GM23338 (cell line): ENCODE results near the gene MYO16. TPM values are rescaled to one million over a fixed set of nuclear protein-coding genes. Genes with fewer than 3 reads are reported as not detected.
A peak's percentile ranks its signal among the peaks of the same experiment; 100 is the strongest.

ENCODE experiments used
- ATAC-seq: fragments of 200-7000 bp; cut with Tn5 transposase; 3 replicates; pipeline ENCODE4 v1.9.1; 2020
- DNase-seq: peaks from one replicate; pipeline ENCODE4 v3.0.0-alpha.2; 2015; ENCODE audit warnings: low spot score
- H2AFZ ChIP-seq: fragments of 200-600 bp; sonication (generic); 2 replicates; pipeline ENCODE4 v1.8.0; 2016; ENCODE audit warnings: antibody characterized with exemption, mild to moderate bottlenecking, moderate library complexity
- H3F3A ChIP-seq: fragments of 200-600 bp; sonication (generic); replicated peaks from 2 replicates; pipeline ENCODE4 v1.8.0; 2017; ENCODE audit warnings: antibody characterized with exemption, mixed run types, low read depth
- H3K27ac ChIP-seq: fragments of 200-600 bp; sonication (generic); 2 replicates; pipeline ENCODE4 v1.6.1; 2016; ENCODE audit warnings: low read depth
- H3K27me3 ChIP-seq: fragments of 200-600 bp; sonication (generic); 2 replicates; pipeline ENCODE4 v1.8.0; 2016; ENCODE audit warnings: mild to moderate bottlenecking, mixed run types, moderate library complexity; ENCODE audit not compliant: insufficient read depth
- H3K36me3 ChIP-seq: fragments of 200-600 bp; sonication (generic); 2 replicates; pipeline ENCODE4 v1.8.0; 2016; ENCODE audit warnings: mild to moderate bottlenecking; ENCODE audit not compliant: insufficient read depth
- H3K4me1 ChIP-seq: fragments of 200-600 bp; sonication (generic); 2 replicates; pipeline ENCODE4 v1.8.0; 2016; ENCODE audit warnings: mild to moderate bottlenecking, moderate library complexity; ENCODE audit not compliant: insufficient read depth
- H3K4me2 ChIP-seq: fragments of 200-600 bp; sonication (generic); 2 replicates; pipeline ENCODE4 v1.7.1; 2017; ENCODE audit warnings: mixed run types
- H3K4me3 ChIP-seq: fragments of 200-600 bp; sonication (generic); 2 replicates; pipeline ENCODE4 v1.6.1; 2016; ENCODE audit warnings: mixed run types
- H3K79me2 ChIP-seq: fragments of 200-600 bp; sonication (generic); replicated peaks from 2 replicates; pipeline ENCODE4 v1.8.0; 2017; ENCODE audit warnings: mild to moderate bottlenecking; ENCODE audit not compliant: insufficient read depth
- H3K9me2 ChIP-seq: fragments of 200-600 bp; sonication (generic); 2 replicates; pipeline ENCODE4 v1.8.0; 2017; ENCODE audit not compliant: insufficient read depth
- H4K20me1 ChIP-seq: fragments of 200-600 bp; sonication (generic); replicated peaks from 2 replicates; pipeline ENCODE4 v1.8.0; 2017; ENCODE audit warnings: mild to moderate bottlenecking; ENCODE audit not compliant: insufficient read depth
- H3K27ac Mint-ChIP-seq: 2 replicates; pipeline ENCODE4 v1.8.0; 2020; ENCODE audit warnings: inconsistent platforms, mild to moderate bottlenecking, moderate library complexity, mixed read lengths
- H3K27me3 Mint-ChIP-seq: 3 replicates; pipeline ENCODE4 v1.8.0; 2022; ENCODE audit warnings: low read depth, mild to moderate bottlenecking, moderate library complexity, mixed read lengths, inconsistent platforms; ENCODE audit not compliant: insufficient read depth, poor library complexity
- H3K36me3 Mint-ChIP-seq: 3 replicates; pipeline ENCODE4 v1.8.0; 2021; ENCODE audit warnings: low read depth, mild to moderate bottlenecking, inconsistent platforms, moderate library complexity, mixed read lengths
- H3K4me1 Mint-ChIP-seq: 3 replicates; pipeline ENCODE4 v1.8.0; 2020; ENCODE audit warnings: mild to moderate bottlenecking, inconsistent platforms, mixed read lengths
- H3K4me3 Mint-ChIP-seq: 3 replicates; pipeline ENCODE4 v1.8.0; 2021; ENCODE audit warnings: moderate library complexity, mild to moderate bottlenecking, inconsistent platforms, mixed read lengths
- H3K9me3 Mint-ChIP-seq: 3 replicates; pipeline ENCODE4 v1.8.0; 2020; ENCODE audit warnings: moderate library complexity, mild to moderate bottlenecking, inconsistent platforms, mixed read lengths
- CREB1 ChIP-seq: fragments of 250-450 bp; sonication (Bioruptor Pico); IDR thresholded peaks from 2 replicates; pipeline ENCODE4 v1.5.0; 2020; ENCODE audit warnings: low read depth, mild to moderate bottlenecking, moderate library complexity
- EZH2phosphoT487 ChIP-seq: fragments of 200-600 bp; sonication (generic); IDR thresholded peaks from one replicate; pipeline ENCODE4 v1.8.1; 2018; ENCODE audit warnings: antibody characterized with exemption; ENCODE audit not compliant: unreplicated experiment
- JUNB ChIP-seq: IDR thresholded peaks from one replicate; pipeline ENCODE4 v1.6.1; 2016; ENCODE audit warnings: antibody characterized with exemption; ENCODE audit not compliant: unreplicated experiment
- NANOG ChIP-seq: IDR thresholded peaks from 2 replicates; pipeline ENCODE4 v1.6.1; 2016; ENCODE audit warnings: antibody characterized with exemption, borderline replicate concordance
- POLR2AphosphoS5 ChIP-seq: IDR thresholded peaks from 2 replicates; pipeline ENCODE4 v1.6.1; 2016; ENCODE audit warnings: antibody characterized with exemption, low read depth
- ZNF114 ChIP-seq: fragments of 250-450 bp; sonication (Bioruptor Pico); IDR thresholded peaks from 2 replicates; pipeline ENCODE4 v1.5.0; 2020; ENCODE audit warnings: mild to moderate bottlenecking, moderate library complexity
- polyA plus RNA-seq: library from polyadenylated mRNA; unstranded; fragments of >200 nt; fragmentation: Nextera tagmentation; extraction: Ambion mirVana; gene quantifications from 2 replicates; pipeline ENCODE4 v1.2.1, GENCODE V29; 2016
- total RNA-seq: library from RNA; depleted of rRNA; stranded (reverse); fragments of >200 nt; shearing (Covaris generic); gene quantifications from 2 replicates; pipeline ENCODE4 v1.2.3, GENCODE V29; 2014
- TF ChIP-seq, protein P1 (sequence below): IDR thresholded peaks from 2 replicates; pipeline ENCODE4 v1.6.1; 2016; ENCODE audit warnings: antibody characterized with exemption
- TF ChIP-seq, protein P2 (sequence below): IDR thresholded peaks from one replicate; pipeline ENCODE4 v1.6.1; 2018; ENCODE audit warnings: antibody characterized with exemption; ENCODE audit not compliant: unreplicated experiment

MYO16 gene
- total and polyA plus RNA-seq, 2 experiments from 2014 or later: 0.10 to 0.13 TPM

DNA sequence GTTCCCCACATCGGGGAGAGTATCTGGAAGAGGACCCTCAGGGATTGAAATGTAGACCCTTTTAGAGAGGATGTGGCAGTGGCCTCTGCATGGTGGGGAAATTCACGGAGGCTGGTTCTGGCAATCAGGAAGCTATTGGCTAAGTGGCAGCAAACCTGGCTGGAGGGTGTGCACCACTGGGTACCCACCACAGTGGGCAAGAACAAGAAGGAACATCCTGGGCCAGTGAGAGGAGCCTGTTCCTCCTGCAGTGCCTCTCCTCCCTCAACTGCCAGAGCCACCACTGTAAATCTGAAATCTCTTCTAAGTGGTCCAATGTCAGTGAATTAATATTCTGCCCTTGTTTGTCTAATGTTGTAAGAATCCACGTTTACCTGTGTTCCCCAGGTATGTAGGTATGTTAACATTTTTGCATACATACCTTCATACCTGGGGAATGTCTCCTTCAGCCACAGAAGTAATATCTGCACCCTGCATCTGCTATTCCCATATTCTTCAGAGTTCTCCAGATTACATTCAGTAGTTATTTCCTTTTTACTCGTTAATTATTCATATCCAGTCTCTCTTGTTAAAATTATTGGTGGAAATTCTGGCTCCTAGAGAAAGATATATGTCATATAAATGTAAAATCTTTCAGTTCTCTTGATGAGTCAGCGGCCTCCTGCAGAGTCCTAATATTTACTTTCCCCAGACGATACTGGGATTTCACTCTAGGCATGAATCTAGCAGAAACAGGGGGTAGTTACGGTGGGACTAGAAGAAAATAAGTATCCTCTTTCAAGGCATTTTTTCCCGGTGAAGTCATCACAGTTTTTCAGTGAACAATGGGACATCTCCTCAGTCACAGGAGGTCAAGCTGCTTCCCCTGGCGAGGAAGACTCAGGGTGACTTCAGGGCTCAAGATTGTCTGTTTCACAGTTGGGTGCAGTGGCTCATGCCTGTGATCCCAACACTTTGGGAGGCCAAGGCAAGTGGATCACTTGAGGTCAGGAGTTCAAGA is 148.3 kb downstream of the MYO16 start:
- Histone ChIP-seq H4K20me1 (no peaks in the 10 kb centered on the region), H3K79me2 (no peaks in the 10 kb centered on the region), H3K4me2 (no peak overlapping the region), H3F3A (no peaks in the 10 kb centered on the region), H3K4me1 (no peaks in the 10 kb centered on the region), H3K27me3 (no peaks in the 10 kb centered on the region), H2AFZ (no peak overlapping the region), H3K4me3 (no peak overlapping the region), H3K27ac (no peak overlapping the region), H3K9me2 (no peaks in the 10 kb centered on the region), H3K36me3 (no peaks in the 10 kb centered on the region)
- H3K27me3 Mint-ChIP-seq: no peaks in the 10 kb centered on the region
- no peak; the same call in 2 of the 3 replicates for ATAC-seq
- DNase-seq: peak; percentile 45
- H3K27ac Mint-ChIP-seq: peak overlapping the region; percentile 78
- no peak overlapping the region for H3K4me3 Mint-ChIP-seq
- H3K4me1 Mint-ChIP-seq: peaks cover 5% of the 10 kb centered on the region; the same call in 2 of the 3 replicates
- TF ChIP-seq, protein P1, sequence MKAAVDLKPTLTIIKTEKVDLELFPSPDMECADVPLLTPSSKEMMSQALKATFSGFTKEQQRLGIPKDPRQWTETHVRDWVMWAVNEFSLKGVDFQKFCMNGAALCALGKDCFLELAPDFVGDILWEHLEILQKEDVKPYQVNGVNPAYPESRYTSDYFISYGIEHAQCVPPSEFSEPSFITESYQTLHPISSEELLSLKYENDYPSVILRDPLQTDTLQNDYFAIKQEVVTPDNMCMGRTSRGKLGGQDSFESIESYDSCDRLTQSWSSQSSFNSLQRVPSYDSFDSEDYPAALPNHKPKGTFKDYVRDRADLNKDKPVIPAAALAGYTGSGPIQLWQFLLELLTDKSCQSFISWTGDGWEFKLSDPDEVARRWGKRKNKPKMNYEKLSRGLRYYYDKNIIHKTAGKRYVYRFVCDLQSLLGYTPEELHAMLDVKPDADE: no peak
- peaks cover 15% of the 10 kb centered on the region; the same call in 2 of the 3 replicates for H3K36me3 Mint-ChIP-seq
- H3K9me3 Mint-ChIP-seq: peaks cover 17% of the 10 kb centered on the region

DNA sequence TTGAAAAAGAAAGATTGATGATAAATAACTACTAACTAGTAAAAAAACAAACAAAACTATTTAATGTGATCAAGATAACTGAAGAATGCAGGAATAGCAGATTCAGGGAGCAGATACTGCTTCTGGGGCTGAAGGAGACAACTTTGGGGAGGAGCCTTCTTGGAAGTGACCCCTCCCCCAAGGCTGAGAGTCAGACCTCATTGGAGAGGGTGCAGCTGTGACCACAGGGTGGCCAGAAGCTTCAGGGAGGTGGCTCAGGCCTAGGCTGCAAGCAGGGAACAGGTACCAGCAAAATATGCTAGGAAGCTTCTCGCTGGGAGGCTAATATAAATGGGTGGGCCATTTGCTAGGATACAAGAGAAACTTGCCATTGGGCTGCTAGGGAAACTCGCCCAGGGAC is 149.9 kb downstream of the MYO16 start:
- H3K27me3 Mint-ChIP-seq: no peaks in the 10 kb centered on the region
- no peaks in the 10 kb centered on the region for H3K79me2 ChIP-seq
- H3K36me3 Mint-ChIP-seq: peaks cover 24% of the 10 kb centered on the region
- no peak overlapping the region for H3K4me2 ChIP-seq
- no peaks in the 10 kb centered on the region for H3K9me2 ChIP-seq
- H4K20me1 ChIP-seq: no peaks in the 10 kb centered on the region
- H3K27me3 ChIP-seq: no peaks in the 10 kb centered on the region
- no peaks in the 10 kb centered on the region for H3K4me1 ChIP-seq
- H3K4me1 Mint-ChIP-seq: peaks cover 5% of the 10 kb centered on the region; the same call in 2 of the 3 replicates
- peaks cover 29% of the 10 kb centered on the region for H3K9me3 Mint-ChIP-seq
- no peak overlapping the region for H3K27ac ChIP-seq
- no peaks in the 10 kb centered on the region for H3F3A ChIP-seq
- H2AFZ ChIP-seq: no peak overlapping the region; the same call in 1 of the 2 replicates
- H3K4me3 ChIP-seq: no peak overlapping the region
- H3K27ac Mint-ChIP-seq: no peak overlapping the region
- ATAC-seq (peak; percentile 33; the same call in 2 of the 3 replicates), DNase-seq (peak; percentile 11)
- H3K4me3 Mint-ChIP-seq: no peak overlapping the region
- no peaks in the 10 kb centered on the region for H3K36me3 ChIP-seq
- TF ChIP-seq, protein P2, sequence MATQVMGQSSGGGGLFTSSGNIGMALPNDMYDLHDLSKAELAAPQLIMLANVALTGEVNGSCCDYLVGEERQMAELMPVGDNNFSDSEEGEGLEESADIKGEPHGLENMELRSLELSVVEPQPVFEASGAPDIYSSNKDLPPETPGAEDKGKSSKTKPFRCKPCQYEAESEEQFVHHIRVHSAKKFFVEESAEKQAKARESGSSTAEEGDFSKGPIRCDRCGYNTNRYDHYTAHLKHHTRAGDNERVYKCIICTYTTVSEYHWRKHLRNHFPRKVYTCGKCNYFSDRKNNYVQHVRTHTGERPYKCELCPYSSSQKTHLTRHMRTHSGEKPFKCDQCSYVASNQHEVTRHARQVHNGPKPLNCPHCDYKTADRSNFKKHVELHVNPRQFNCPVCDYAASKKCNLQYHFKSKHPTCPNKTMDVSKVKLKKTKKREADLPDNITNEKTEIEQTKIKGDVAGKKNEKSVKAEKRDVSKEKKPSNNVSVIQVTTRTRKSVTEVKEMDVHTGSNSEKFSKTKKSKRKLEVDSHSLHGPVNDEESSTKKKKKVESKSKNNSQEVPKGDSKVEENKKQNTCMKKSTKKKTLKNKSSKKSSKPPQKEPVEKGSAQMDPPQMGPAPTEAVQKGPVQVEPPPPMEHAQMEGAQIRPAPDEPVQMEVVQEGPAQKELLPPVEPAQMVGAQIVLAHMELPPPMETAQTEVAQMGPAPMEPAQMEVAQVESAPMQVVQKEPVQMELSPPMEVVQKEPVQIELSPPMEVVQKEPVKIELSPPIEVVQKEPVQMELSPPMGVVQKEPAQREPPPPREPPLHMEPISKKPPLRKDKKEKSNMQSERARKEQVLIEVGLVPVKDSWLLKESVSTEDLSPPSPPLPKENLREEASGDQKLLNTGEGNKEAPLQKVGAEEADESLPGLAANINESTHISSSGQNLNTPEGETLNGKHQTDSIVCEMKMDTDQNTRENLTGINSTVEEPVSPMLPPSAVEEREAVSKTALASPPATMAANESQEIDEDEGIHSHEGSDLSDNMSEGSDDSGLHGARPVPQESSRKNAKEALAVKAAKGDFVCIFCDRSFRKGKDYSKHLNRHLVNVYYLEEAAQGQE: no peak
- TF ChIP-seq ZNF114 (CRISPR knock-in tag) (no peak), EZH2phosphoT487 (no peak), JUNB (no peak), POLR2AphosphoS5 (no peak), CREB1 (CRISPR knock-in tag) (no peak), NANOG (no peak)
- TF ChIP-seq, protein P1: no peak
